ENCODE measurements around the gene SYNDIG1L. TPM values are rescaled to one million over a fixed set of nuclear protein-coding genes. Genes with fewer than 3 reads are reported as not detected.
"Not testable (repeated sequence)": the region's sequence is repeated elsewhere in the genome, so short reads cannot be mapped to it uniquely, and the experiment has no call there.

SYNDIG1L gene
- total RNA-seq, 2 experiments from 2014 or later, result not detected

DNA sequence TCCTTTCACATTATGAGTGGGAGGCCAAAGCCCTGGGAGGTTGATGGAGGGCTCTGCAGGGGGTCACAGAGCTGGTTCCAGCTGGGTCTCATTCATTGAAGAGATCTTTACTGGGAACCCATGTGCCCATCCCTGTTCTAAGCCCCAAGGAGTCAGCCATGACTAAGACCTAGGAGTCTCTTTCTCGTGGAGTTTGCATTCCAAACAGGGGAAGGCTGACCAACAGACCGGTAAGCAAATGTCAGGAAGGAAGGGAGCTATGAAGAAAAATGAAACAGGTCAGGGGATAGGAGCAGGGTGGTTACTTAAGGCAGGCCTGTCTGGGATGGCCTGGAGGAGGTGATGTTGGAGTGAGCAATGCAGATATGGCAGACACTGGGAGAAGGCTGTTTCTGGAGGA is 31.5 kb downstream of the SYNDIG1L start:
- no peak for DNase-seq
- no peak overlapping the region for H3K4me3 Mint-ChIP-seq
- H3K36me3 Mint-ChIP-seq, result no peaks in the 10 kb centered on the region
- no peaks in the 10 kb centered on the region for H3K4me1 Mint-ChIP-seq (ENCODE audit: low read depth)
- POLR2A ChIA-PET, result no interaction called here
- intact Hi-C loops (cut with micrococcal nuclease), result no loop called here
- peaks cover 3% of the 10 kb centered on the region for H3K27me3 Mint-ChIP-seq
- no peaks in the 10 kb centered on the region for H3K9me3 Mint-ChIP-seq
- no peak overlapping the region for H3K27ac Mint-ChIP-seq
- CTCF ChIA-PET, result interaction anchor here (0.6 kb wide), 1 partner anchor 15 kb away, joined by 3 read pairs; no protein-coding TSS in a partner anchor

DNA sequence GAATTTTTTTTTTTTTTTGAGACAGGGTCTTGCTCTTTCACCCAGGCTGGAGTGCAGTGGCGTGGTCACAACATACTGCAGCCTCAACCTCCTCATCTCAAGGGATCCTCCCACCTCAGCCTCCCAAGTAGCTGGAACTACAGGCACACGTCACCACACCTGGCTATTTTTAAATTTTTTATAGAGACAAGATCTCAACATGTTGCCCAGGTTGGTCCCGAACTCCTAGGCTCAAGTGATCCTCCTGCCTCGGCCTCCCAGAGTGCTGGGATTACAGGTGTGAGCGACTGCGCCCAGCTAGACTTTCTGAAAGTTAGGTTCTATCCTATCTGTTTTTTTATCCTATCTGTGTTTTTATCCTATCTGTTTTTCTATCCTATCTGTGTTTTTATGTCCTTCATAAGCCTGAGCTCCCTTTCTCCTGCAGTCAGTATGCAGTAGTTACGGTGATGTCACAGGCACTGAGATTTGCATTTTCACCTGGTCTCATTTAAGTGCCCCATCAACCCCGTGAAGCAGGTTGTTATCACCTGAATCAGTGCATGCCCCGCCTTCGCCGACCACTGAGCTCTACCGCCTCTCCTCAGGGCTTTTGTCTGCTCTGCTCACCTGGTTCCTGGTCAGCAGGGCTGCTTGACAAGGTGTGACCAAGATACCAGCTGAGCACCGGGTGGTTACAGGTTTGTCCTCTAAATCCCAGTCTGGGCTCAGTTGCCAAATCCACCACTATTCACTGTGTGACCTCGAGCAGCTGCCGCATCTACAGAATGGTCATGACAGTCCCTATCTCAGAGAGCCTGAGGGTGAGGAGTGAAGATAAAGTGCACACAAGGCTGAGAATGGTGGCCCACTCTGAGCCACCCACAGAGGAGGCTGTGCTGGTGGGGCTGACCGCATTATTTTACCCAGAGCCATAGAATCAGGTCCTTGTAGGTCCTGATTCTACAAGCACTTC is 33.1 kb downstream of the SYNDIG1L start:
- Mint-ChIP-seq H3K4me1 (ENCODE audit: low read depth) (no peaks in the 10 kb centered on the region), H3K36me3 (no peaks in the 10 kb centered on the region), H3K4me3 (no peak overlapping the region), H3K27me3 (peaks cover 3% of the 10 kb centered on the region), H3K27ac (no peak overlapping the region), H3K9me3 (no peaks in the 10 kb centered on the region)
- intact Hi-C loops (cut with micrococcal nuclease), result no loop called here
- DNase-seq, result no peak
- POLR2A ChIA-PET, result no interaction called here
- CTCF ChIA-PET, result interaction anchor here (0.6 to 1.1 kb wide), 2 partner anchors 216 to 486 kb away, joined by 3 to 4 read pairs; no protein-coding TSS in a partner anchor

DNA sequence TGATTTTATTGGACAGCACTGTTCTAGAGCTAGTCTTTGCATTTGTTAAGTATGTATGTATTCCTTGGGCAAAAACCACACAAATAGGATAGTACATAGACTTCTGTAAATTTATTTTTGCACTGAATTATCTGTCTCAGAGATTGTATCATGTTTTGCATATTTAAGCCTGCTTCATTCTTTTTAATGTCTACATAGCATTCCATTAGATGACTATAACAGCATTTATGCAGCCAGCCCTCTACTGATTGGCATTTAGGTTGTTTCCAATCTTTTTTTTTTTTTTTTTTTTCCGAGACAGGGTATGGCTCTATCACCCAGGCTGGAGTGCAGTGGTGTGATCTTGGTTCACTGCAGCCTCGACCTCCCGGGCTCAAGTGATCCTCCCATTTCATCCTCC is 34.5 kb downstream of the SYNDIG1L start:
- intact Hi-C loops (cut with micrococcal nuclease), result no loop called here
- DNase-seq, result no peak
- Mint-ChIP-seq H3K4me1 (ENCODE audit: low read depth) (no peaks in the 10 kb centered on the region), H3K4me3 (no peak overlapping the region), H3K27ac (no peak overlapping the region), H3K27me3 (peaks cover 3% of the 10 kb centered on the region), H3K36me3 (no peaks in the 10 kb centered on the region), H3K9me3 (no peaks in the 10 kb centered on the region)
- ChIA-PET CTCF (no interaction called here), POLR2A (no interaction called here)

DNA sequence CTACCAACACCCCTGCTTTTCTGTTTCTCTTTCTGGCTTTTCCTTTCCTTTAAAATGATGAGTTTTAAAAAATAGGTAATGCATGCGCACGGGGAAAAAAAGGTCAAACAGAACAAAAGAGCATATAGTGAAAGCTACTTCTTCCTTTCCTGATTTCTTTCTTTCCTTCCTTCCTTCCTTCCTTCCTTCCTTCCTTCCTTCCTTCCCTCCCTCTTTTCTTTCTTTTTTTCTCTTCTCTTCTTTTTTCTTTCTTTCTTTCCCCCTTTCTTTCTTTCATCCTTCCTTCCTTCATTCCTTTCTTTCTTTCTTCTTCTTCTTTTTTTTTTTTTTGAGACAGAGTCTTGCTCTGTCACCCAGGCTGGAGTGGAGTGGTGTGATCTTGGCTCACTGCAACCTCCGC is 35.5 kb downstream of the SYNDIG1L start:
- intact Hi-C loops (cut with micrococcal nuclease); H3K4me3 Mint-ChIP-seq; H3K27me3 Mint-ChIP-seq; H3K27ac Mint-ChIP-seq; POLR2A ChIA-PET; DNase-seq; H3K4me1 Mint-ChIP-seq (ENCODE audit: low read depth); H3K36me3 Mint-ChIP-seq; H3K9me3 Mint-ChIP-seq; CTCF ChIA-PET: not testable (repeated sequence)

DNA sequence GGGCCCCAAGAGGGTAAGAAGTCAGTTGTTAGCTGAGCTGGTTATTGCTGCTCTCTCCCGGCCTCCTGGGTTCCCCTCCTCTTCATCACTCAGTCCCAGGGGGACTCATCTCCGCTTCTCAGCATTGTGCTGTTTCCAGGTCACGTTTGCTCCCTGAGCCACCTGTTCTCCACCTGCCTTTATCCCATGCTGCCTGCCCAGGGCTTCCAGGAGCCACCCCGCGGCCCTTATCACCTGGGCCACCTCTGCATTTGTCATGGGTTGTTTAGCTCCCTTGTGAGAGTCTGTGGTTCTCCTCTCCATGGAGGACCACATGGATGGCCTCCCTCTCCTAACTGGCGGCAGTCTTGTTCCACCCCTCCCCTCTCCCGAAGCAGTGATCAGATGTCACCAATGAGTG is 36.0 kb downstream of the SYNDIG1L start:
- Mint-ChIP-seq H3K9me3 (no peaks in the 10 kb centered on the region), H3K27ac (no peak overlapping the region), H3K4me1 (ENCODE audit: low read depth) (no peaks in the 10 kb centered on the region), H3K4me3 (no peak overlapping the region), H3K27me3 (no peaks in the 10 kb centered on the region), H3K36me3 (no peaks in the 10 kb centered on the region)
- ChIA-PET CTCF (no interaction called here), POLR2A (no interaction called here)
- no peak for DNase-seq
- intact Hi-C loops (cut with micrococcal nuclease), result no loop called here

DNA sequence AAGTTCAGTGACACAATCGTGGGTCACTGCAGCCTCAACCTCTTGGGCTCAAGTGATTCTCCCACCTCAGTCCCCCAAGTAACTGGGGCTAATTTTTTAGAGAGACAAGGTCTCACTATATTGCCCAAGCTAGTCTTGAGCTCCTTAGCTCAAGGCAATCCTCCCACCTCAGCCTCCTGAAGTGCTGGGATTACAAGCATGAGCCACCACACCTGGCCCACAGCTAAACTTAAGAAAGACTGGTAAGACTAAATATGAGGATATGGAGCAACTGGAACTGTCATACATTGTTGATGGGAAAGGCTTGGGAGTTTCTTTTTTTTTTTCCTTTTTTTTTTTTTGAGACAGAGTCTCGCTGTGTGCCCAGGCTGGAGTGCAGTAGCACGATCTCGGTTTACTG is 43.8 kb downstream of the SYNDIG1L start:
- no peaks in the 10 kb centered on the region for H3K27me3 Mint-ChIP-seq
- no peak overlapping the region for H3K27ac Mint-ChIP-seq
- H3K36me3 Mint-ChIP-seq, result no peaks in the 10 kb centered on the region
- H3K4me1 Mint-ChIP-seq (ENCODE audit: low read depth), result no peaks in the 10 kb centered on the region
- POLR2A ChIA-PET, result no interaction called here
- DNase-seq, result no peak
- no peaks in the 10 kb centered on the region for H3K9me3 Mint-ChIP-seq
- H3K4me3 Mint-ChIP-seq, result no peak overlapping the region
- intact Hi-C loops (cut with micrococcal nuclease), result no loop called here
- CTCF ChIA-PET, result no interaction called here

DNA sequence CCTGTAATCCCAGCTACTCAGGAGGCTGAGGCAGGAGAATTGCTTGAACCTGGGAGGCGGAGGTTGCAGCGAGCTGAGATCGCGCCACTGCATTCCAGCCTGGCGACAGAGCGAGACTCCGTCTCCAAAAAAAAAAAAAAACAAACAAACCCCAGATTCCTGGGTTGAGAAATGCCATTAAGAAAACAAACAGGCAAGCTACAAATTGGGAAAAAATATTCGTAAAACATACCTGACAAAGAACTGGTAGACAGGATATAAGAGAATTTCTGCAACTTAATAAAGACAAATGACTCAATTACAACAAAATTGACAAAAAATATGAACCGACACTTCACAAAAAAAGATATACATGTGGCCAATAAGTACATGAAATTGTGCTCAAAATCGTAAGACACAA is 44.4 kb downstream of the SYNDIG1L start:
- H3K36me3 Mint-ChIP-seq; H3K4me3 Mint-ChIP-seq; DNase-seq; H3K4me1 Mint-ChIP-seq (ENCODE audit: low read depth); H3K27ac Mint-ChIP-seq; POLR2A ChIA-PET; CTCF ChIA-PET; intact Hi-C loops (cut with micrococcal nuclease); H3K9me3 Mint-ChIP-seq; H3K27me3 Mint-ChIP-seq: not testable (repeated sequence)

DNA sequence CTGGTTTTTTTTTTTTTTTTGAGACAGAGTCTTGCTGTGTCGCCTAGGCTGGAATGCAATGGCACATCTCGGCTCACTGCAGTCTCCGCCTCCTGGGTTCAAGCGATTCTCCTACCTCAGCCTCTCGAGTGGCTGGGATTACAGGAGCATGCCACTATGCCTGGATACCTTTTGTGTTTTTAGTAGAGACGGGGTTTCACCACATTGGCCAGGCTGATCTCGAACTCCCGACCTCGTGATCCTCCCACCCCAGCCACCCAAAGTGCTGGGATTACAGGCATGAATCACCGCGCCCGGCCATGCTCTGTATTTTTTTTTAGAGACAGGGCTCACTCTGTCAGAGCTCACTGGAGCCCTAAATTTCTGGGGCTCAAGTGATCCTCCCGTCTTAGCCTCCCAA is 45.2 kb downstream of the SYNDIG1L start:
- POLR2A ChIA-PET, result no interaction called here

DNA sequence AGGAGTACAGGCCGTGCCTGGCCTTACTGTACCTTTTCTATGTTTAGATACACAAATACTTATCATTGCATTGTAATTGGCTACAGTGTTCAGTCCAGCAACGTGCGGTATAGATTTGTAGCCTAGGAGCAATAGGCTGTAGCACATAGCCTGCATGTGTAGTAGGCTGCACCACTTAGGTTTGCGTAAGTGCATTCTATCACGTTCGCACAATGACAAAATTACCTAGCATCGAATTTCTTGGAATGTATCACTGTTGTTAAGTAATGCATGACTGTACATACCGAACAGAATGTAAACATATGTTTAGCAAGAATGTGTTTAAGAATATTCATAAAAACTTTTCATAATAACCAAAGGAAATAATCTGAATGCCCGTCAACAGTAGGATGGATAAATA is 45.8 kb downstream of the SYNDIG1L start:
- Mint-ChIP-seq H3K27ac (no peak overlapping the region), H3K4me1 (ENCODE audit: low read depth) (no peaks in the 10 kb centered on the region), H3K27me3 (peaks cover 4% of the 10 kb centered on the region), H3K4me3 (no peak overlapping the region), H3K36me3 (no peaks in the 10 kb centered on the region), H3K9me3 (no peaks in the 10 kb centered on the region)
- no peak for DNase-seq
- POLR2A ChIA-PET, result no interaction called here
- CTCF ChIA-PET, result no interaction called here
- intact Hi-C loops (cut with micrococcal nuclease), result no loop called here

More for the DNA sequence above, 45.2 kb downstream of the SYNDIG1L start:
- Mint-ChIP-seq H3K27ac (no peak overlapping the region), H3K36me3 (no peaks in the 10 kb centered on the region), H3K4me1 (ENCODE audit: low read depth) (no peaks in the 10 kb centered on the region), H3K4me3 (no peak overlapping the region), H3K9me3 (no peaks in the 10 kb centered on the region), H3K27me3 (peaks cover 4% of the 10 kb centered on the region)
- DNase-seq, result no peak
- intact Hi-C loops (cut with micrococcal nuclease), result no loop called here
- CTCF ChIA-PET, result no interaction called here

DNA sequence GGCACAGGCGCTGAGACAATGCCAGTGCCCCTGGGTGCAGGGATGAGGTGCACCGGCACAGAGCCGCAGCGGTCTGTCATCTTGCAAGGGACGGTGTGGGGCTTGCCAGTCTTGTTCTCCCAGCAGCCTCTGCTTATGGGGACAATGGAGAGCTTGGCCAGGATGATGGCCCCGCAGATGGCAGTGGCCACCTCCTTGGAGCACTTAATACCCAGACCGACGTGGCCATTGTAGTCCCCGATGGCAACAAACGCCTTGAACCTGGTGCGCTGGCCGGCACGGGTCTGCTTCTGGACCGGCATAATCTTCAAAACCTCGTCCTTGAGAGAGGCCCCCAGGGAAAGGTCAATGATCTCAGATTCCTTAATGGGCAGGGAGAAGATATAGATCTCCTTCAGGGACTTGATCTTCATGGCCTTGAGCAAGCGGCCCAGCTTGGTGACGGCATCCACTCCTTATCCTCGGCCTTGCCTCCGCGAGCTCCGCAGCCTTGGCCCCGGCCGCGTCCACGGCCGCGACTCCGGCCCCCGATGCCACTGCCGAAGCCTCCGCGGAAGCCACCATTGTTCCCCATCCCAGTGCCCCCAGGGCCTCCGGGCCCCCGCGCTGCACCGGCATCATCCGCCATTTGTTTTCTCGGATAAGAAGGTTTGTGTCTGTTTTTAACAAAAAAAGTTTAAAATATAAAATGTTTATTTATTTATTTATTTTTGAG is 47.9 kb downstream of the SYNDIG1L start:
- intact Hi-C loops (cut with micrococcal nuclease), result no loop called here
- Mint-ChIP-seq H3K27me3 (peaks cover 4% of the 10 kb centered on the region), H3K4me3 (no peak overlapping the region), H3K9me3 (no peaks in the 10 kb centered on the region), H3K4me1 (ENCODE audit: low read depth) (no peaks in the 10 kb centered on the region), H3K27ac (no peak overlapping the region), H3K36me3 (no peaks in the 10 kb centered on the region)
- ChIA-PET CTCF (no interaction called here), POLR2A (no interaction called here)
- DNase-seq, result no peak

DNA sequence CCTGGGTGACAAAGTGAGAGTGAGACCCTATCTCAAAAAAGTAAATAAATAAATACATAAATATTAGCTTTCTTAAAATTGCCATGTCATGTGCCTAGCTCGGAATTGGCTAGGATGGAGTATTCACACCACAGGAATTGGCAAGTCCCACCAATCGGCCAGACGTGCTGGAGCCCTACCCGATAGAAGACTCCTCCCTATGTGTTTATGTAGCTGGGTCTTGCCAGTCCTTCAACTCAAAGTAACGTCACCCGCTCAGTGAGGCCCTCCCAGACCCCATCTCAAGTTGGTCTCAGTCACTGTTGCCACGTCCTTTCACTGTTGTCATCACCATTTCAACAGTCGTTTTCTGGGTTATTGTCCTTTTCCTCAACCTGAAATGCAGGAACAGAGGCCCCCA is 57.6 kb downstream of the SYNDIG1L start:
- peaks cover 5% of the 10 kb centered on the region for H3K27me3 Mint-ChIP-seq
- no peaks in the 10 kb centered on the region for H3K36me3 Mint-ChIP-seq
- no peaks in the 10 kb centered on the region for H3K4me1 Mint-ChIP-seq (ENCODE audit: low read depth)
- no peak for DNase-seq
- H3K9me3 Mint-ChIP-seq, result no peaks in the 10 kb centered on the region
- no peak overlapping the region for H3K4me3 Mint-ChIP-seq
- no peak overlapping the region for H3K27ac Mint-ChIP-seq
- CTCF ChIA-PET, result no interaction called here
- intact Hi-C loops (cut with micrococcal nuclease), result no loop called here
- POLR2A ChIA-PET, result no interaction called here

DNA sequence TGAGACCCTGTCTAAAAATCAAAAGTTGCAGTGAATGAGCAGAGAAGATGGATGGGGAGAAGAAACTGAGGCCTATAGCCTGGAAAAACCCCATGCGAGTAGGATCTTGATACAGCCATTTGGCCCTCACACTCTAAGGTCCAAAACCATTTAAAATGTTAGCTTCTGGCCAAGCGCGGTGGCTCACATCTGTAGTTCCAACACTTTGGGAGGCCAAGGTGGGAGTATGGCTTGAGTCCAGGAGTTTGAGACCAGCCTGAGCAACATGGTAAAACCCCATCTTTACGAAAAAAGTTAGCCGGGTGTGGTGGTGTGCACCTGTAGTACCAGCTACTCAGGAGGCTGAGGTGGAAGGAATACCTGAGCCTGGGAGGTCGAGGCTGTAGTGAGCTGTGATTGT is 58.0 kb downstream of the SYNDIG1L start:
- Mint-ChIP-seq H3K27me3 (peaks cover 5% of the 10 kb centered on the region), H3K36me3 (no peaks in the 10 kb centered on the region), H3K4me1 (ENCODE audit: low read depth) (no peaks in the 10 kb centered on the region), H3K4me3 (no peak overlapping the region), H3K27ac (no peak overlapping the region), H3K9me3 (no peaks in the 10 kb centered on the region)
- ChIA-PET POLR2A (no interaction called here), CTCF (no interaction called here)
- no peak for DNase-seq
- intact Hi-C loops (cut with micrococcal nuclease), result no loop called here

All from activated CD4-positive, alpha-beta memory T cell treated with anti-CD3 and anti-CD28 coated beads for 36 hours (primary cell).